Endothelial cell (in vitro differentiated cells): ENCODE results near the gene USP9X. TPM values are rescaled to one million over a fixed set of nuclear protein-coding genes. Genes with fewer than 3 reads are reported as not detected.

Source experiments
- DNase-seq: peaks from one replicate; pipeline ENCODE4 v3.0.0; 2021; ENCODE audit warnings: low spot score
- H3K27ac Mint-ChIP-seq: one replicate; pipeline ENCODE4 v1.8.0; 2021; ENCODE audit warnings: mixed read lengths, inconsistent platforms; ENCODE audit not compliant: unreplicated experiment
- H3K27me3 Mint-ChIP-seq: one replicate; pipeline ENCODE4 v1.8.0; 2021; ENCODE audit warnings: mild to moderate bottlenecking, moderate library complexity, mixed read lengths, inconsistent platforms; ENCODE audit not compliant: unreplicated experiment
- H3K36me3 Mint-ChIP-seq: one replicate; pipeline ENCODE4 v1.8.0; 2021; ENCODE audit warnings: mild to moderate bottlenecking, low read depth, mixed read lengths, inconsistent platforms; ENCODE audit not compliant: unreplicated experiment
- H3K4me1 Mint-ChIP-seq: one replicate; pipeline ENCODE4 v1.8.0; 2021; ENCODE audit warnings: mild to moderate bottlenecking, mixed read lengths, inconsistent platforms; ENCODE audit not compliant: unreplicated experiment
- H3K4me3 Mint-ChIP-seq: one replicate; pipeline ENCODE4 v1.8.0; 2021; ENCODE audit warnings: mild to moderate bottlenecking, mixed read lengths, inconsistent platforms; ENCODE audit not compliant: unreplicated experiment
- H3K9me3 Mint-ChIP-seq: one replicate; pipeline ENCODE4 v1.8.0; 2021; ENCODE audit warnings: mixed read lengths, inconsistent platforms; ENCODE audit not compliant: unreplicated experiment
- total RNA-seq: library from RNA; stranded (reverse); fragmentation: NEBNext Ultra II Directional; extraction: Animal tissue kit (Norgen Biotek cat#: 25700); gene quantifications from one replicate; pipeline ENCODE4 v1.2.1, GENCODE V29; 2021; ENCODE audit not compliant: unreplicated experiment
- TF ChIP-seq, protein P1 (sequence below): fragments of 200-600 bp; sonication (generic); IDR thresholded peaks from one replicate; pipeline ENCODE4 v1.5.0; 2021; ENCODE audit warnings: antibody characterized with exemption; ENCODE audit not compliant: unreplicated experiment

The USP9X gene
- total RNA-seq, 1 donor from 2014 or later = 72.9 TPM

DNA sequence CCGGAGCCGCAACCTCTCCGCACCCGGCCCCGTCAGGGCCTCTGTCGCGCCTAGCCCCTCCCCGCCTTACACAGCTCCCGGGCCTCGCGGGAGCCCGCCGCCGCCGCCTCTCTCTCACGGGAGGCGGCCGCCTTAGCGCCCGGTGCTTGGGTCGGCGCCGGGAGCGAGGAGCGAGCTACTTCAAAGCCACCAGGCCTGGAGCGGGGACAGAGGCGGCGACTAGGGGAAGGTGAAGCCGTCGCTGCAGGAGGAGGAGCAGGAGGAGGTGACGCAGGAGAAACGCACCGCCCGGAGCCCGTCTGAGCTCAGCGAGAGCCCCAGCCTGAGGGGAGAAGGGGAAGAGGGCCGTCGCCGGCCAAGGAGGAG is 250 bp downstream of the USP9X start:
- TF ChIP-seq, protein P1, sequence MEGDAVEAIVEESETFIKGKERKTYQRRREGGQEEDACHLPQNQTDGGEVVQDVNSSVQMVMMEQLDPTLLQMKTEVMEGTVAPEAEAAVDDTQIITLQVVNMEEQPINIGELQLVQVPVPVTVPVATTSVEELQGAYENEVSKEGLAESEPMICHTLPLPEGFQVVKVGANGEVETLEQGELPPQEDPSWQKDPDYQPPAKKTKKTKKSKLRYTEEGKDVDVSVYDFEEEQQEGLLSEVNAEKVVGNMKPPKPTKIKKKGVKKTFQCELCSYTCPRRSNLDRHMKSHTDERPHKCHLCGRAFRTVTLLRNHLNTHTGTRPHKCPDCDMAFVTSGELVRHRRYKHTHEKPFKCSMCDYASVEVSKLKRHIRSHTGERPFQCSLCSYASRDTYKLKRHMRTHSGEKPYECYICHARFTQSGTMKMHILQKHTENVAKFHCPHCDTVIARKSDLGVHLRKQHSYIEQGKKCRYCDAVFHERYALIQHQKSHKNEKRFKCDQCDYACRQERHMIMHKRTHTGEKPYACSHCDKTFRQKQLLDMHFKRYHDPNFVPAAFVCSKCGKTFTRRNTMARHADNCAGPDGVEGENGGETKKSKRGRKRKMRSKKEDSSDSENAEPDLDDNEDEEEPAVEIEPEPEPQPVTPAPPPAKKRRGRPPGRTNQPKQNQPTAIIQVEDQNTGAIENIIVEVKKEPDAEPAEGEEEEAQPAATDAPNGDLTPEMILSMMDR = no peak
- Mint-ChIP-seq H3K9me3 (no peaks in the 10 kb centered on the region), H3K4me3 (peak overlapping the region; percentile 85), H3K4me1 (peaks cover 20% of the 10 kb centered on the region), H3K36me3 (no peaks in the 10 kb centered on the region), H3K27ac (peak overlapping the region; percentile 64), H3K27me3 (peaks cover 4% of the 10 kb centered on the region)
- DNase-seq = peak; percentile 52

GRCh38 chrX:41085878-41086626 is 807 bp downstream of the USP9X start:
- TF ChIP-seq, protein P1 = no peak
- peak overlapping the region; percentile 24 for H3K27ac Mint-ChIP-seq
- peaks cover 20% of the 10 kb centered on the region for H3K4me1 Mint-ChIP-seq
- peaks cover 4% of the 10 kb centered on the region for H3K27me3 Mint-ChIP-seq
- peak; percentile 47 for DNase-seq
- no peaks in the 10 kb centered on the region for H3K9me3 Mint-ChIP-seq
- H3K36me3 Mint-ChIP-seq = no peaks in the 10 kb centered on the region
- H3K4me3 Mint-ChIP-seq = peak overlapping the region; percentile 96

GRCh38 chrX:41086627-41086932 is 1.3 kb downstream of the USP9X start:
- H3K4me3 Mint-ChIP-seq = peak overlapping the region; percentile 96
- TF ChIP-seq, protein P1 = no peak
- DNase-seq = peak; percentile 56
- peak overlapping the region; percentile 92 for H3K27ac Mint-ChIP-seq
- no peaks in the 10 kb centered on the region for H3K9me3 Mint-ChIP-seq
- H3K27me3 Mint-ChIP-seq = peaks cover 4% of the 10 kb centered on the region
- H3K36me3 Mint-ChIP-seq = no peaks in the 10 kb centered on the region
- peaks cover 20% of the 10 kb centered on the region for H3K4me1 Mint-ChIP-seq

- DNase-seq = no peak
- TF ChIP-seq, protein P1 = no peak
Measured at GRCh38 chrX:41087201-41087600, 2.0 kb downstream of the USP9X start.

DNA sequence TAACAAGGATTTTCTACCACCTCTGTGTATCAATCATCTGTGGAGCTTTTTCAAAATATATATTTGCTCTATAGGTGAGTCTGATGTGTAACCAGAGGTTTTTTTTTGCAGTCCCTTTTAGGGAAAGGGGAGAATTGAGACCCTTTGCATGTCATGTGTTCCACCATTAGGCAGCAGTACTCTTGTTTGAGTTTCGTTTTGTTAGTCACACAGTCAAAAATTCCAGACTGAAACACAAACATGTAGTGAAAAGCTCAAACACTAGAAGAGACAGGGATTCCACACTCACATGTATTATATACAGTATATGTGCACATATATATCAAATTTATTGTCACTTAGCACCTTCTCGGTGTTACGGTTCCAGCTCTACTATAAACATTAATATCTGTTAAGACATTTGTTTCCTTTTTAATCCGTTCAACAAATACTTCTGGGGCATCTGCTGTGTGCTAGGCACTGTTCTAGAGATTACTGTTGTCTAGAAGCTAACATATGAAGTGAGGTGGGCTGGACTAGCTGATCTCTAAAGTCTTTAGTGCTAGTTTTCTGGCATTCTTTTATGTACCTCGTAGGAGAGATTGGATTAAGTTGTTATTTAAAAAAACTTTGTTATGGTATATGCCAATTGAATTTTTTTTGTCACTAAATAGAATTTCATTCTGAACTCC is 5.5 kb downstream of the USP9X start:
- H3K4me3 Mint-ChIP-seq = no peak overlapping the region
- no peak overlapping the region for H3K27ac Mint-ChIP-seq
- TF ChIP-seq, protein P1 = no peak
- H3K36me3 Mint-ChIP-seq = no peaks in the 10 kb centered on the region
- peaks cover 2% of the 10 kb centered on the region for H3K27me3 Mint-ChIP-seq
- no peak for DNase-seq
- H3K4me1 Mint-ChIP-seq = peaks cover 29% of the 10 kb centered on the region
- no peaks in the 10 kb centered on the region for H3K9me3 Mint-ChIP-seq

More at GRCh38 chrX:41087201-41087600, 2.0 kb downstream of the USP9X start:
- Mint-ChIP-seq H3K36me3 (no peaks in the 10 kb centered on the region), H3K27ac (peak overlapping the region; percentile 92), H3K9me3 (no peaks in the 10 kb centered on the region), H3K27me3 (peaks cover 4% of the 10 kb centered on the region), H3K4me3 (peak overlapping the region; percentile 96), H3K4me1 (peaks cover 21% of the 10 kb centered on the region)
